Panc1 (cell line): Measurements from ENCODE around the gene SIX3. TPM values are rescaled to one million over a fixed set of nuclear protein-coding genes. Genes with fewer than 3 reads are reported as not detected.

Experiments used
- ATAC-seq: fragments of 200-7000 bp; cut with Tn5 transposase; 2 replicates; pipeline ENCODE4 v1.9.1; 2020; ENCODE audit warnings: mild to moderate bottlenecking, moderate library complexity
- BruUV-seq: library from RNA; stranded (reverse); fragments of 400-500 nt; replicated peaks from 2 replicates; lab custom pipeline; 2021; lab: Mats Ljungman, UMichigan
- CTCF ChIA-PET: fragments of 300-600 bp; sonication (Branson Sonifier 250); formaldehyde crosslinking; loops from one replicate; lab custom pipeline; 2022; ENCODE audit warnings: antibody characterized with exemption; lab: Charles Lee
- POLR2A ChIA-PET: fragments of 300-600 bp; sonication (Branson Sonifier 250); formaldehyde crosslinking; loops from one replicate; lab custom pipeline; 2022; ENCODE audit warnings: antibody characterized with exemption; lab: Charles Lee
- DNase-seq: peaks from one replicate; pipeline ENCODE4 v3.0.0-alpha.2; 2010; ENCODE audit warnings: low read depth, low spot score
- H3K27ac ChIP-seq: 2 replicates; pipeline ENCODE4 v1.5.1; 2011; ENCODE audit warnings: mild to moderate bottlenecking, low read length, inconsistent platforms
- H3K27me3 ChIP-seq: fragments of 200-500 bp; sonication (Bioruptor generic); 2 replicates; pipeline ENCODE4 v1.6.0; 2014; ENCODE audit warnings: low read length, inconsistent platforms; ENCODE audit not compliant: control insufficient read depth, insufficient read depth
- H3K36me3 ChIP-seq: fragments of 200-500 bp; sonication (Bioruptor generic); 2 replicates; pipeline ENCODE4 v1.5.1; 2014; ENCODE audit warnings: inconsistent platforms, mild to moderate bottlenecking, low read length, moderate library complexity; ENCODE audit not compliant: control insufficient read depth, insufficient read depth
- H3K4me1 ChIP-seq: 2 replicates; pipeline ENCODE4 v1.5.1; 2011; ENCODE audit warnings: inconsistent platforms, mild to moderate bottlenecking, low read length, moderate library complexity; ENCODE audit not compliant: control insufficient read depth, insufficient read depth
- H3K4me3 ChIP-seq, 2 experiments: 2 replicates each; pipeline ENCODE4 v1.5.1; 2011 to 2012; ENCODE audit warnings: low read depth in 2 of 2, low read length in 2 of 2, mild to moderate bottlenecking in 2 of 2, inconsistent platforms in 1 of 2, moderate library complexity in 1 of 2
- H3K9me3 ChIP-seq: fragments of 200-500 bp; sonication (Bioruptor generic); 2 replicates; pipeline ENCODE4 v1.5.1; 2014; ENCODE audit warnings: low read depth, mild to moderate bottlenecking, inconsistent platforms, low read length, moderate library complexity; ENCODE audit not compliant: control insufficient read depth, insufficient read depth
- POLR2AphosphoS5 ChIP-seq: IDR thresholded peaks from 2 replicates; pipeline ENCODE4 v1.6.1; 2012; ENCODE audit warnings: mild to moderate bottlenecking, low read depth, low read length, moderate library complexity
- TCF7L2 ChIP-seq: IDR thresholded peaks from 2 replicates; pipeline ENCODE4 v1.6.1; 2011; ENCODE audit warnings: mild to moderate bottlenecking, low read depth, low read length, inconsistent platforms
- in situ Hi-C: cut with HindIII; loops from 2 replicates; pipeline ENCODE4 v1.10.0; 2016; ENCODE audit warnings: low sequenced_read_pairs, low pct_unique_long_range_greater_than_20kb
- intact Hi-C: fragments of 100-400 bp; cut with micrococcal nuclease; formaldehyde crosslinking; loops from one replicate; pipeline ENCODE4 v1.10.0; 2022; ENCODE audit not compliant: unreplicated experiment
- total RNA-seq: library from RNA; stranded (reverse); gene quantifications from one replicate; pipeline ENCODE4 v1.2.1, GENCODE V29; 2021; ENCODE audit not compliant: unreplicated experiment
- TF ChIP-seq, protein P1 (sequence below): fragments of 450-650 bp; IDR thresholded peaks from 2 replicates; pipeline ENCODE4 v1.5.1; 2017; ENCODE audit warnings: mild to moderate bottlenecking
- TF ChIP-seq, protein P2 (sequence below), 2 experiments: IDR thresholded peaks; 2 replicates each; pipeline ENCODE4 v1.6.1; 2011 to 2012; ENCODE audit warnings: low read depth in 2 of 2, control low read depth in 1 of 2, low read length in 1 of 2, mild to moderate bottlenecking in 1 of 2, moderate library complexity in 1 of 2; ENCODE audit not compliant: insufficient read depth in 1 of 2

Gene SIX3
- total RNA-seq, 1 experiment from 2014 or later = 0.21 TPM

DNA sequence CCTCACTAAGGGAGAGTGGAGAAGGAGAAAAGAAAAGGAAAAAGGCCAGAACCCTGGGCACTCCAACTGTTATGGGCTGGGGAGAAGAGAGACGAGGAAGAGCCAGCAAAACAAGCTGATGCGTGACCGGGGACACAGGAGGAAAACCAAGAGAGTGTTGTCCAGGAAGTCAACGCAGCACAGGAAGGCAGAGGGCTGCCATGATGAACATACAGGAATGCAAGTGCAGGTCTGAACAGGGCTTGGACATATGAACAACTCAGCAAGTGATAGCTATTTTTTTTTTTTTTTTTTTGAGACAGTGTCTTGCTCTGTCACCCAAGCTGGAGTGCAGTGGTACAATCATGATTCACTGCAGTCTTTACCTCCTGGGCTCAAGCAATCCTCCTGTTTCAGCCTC, 28.4 kb downstream of the SIX3 start:
- H3K27ac ChIP-seq = no peak overlapping the region
- CTCF ChIA-PET = interaction anchor here (0.8 to 1.4 kb wide), 2 partner anchors 12 to 490 kb away, joined by 3 to 5 read pairs; no protein-coding TSS in a partner anchor
- ATAC-seq = no peak
- TF ChIP-seq POLR2AphosphoS5 = no peak
- TF ChIP-seq, protein P1, sequence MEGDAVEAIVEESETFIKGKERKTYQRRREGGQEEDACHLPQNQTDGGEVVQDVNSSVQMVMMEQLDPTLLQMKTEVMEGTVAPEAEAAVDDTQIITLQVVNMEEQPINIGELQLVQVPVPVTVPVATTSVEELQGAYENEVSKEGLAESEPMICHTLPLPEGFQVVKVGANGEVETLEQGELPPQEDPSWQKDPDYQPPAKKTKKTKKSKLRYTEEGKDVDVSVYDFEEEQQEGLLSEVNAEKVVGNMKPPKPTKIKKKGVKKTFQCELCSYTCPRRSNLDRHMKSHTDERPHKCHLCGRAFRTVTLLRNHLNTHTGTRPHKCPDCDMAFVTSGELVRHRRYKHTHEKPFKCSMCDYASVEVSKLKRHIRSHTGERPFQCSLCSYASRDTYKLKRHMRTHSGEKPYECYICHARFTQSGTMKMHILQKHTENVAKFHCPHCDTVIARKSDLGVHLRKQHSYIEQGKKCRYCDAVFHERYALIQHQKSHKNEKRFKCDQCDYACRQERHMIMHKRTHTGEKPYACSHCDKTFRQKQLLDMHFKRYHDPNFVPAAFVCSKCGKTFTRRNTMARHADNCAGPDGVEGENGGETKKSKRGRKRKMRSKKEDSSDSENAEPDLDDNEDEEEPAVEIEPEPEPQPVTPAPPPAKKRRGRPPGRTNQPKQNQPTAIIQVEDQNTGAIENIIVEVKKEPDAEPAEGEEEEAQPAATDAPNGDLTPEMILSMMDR = no peak
- H3K9me3 ChIP-seq = no peaks in the 10 kb centered on the region
- POLR2A ChIA-PET = no interaction called here
- intact Hi-C loops (no loop called here), in situ Hi-C loops (no loop called here)
- peaks cover 5% of the 10 kb centered on the region; the same call in 1 of the 2 replicates for H3K4me1 ChIP-seq
- peaks cover 2% of the 10 kb centered on the region; the same call in 1 of the 2 replicates for H3K27me3 ChIP-seq
- DNase-seq = no peak
- no peaks in the 10 kb centered on the region for H3K36me3 ChIP-seq
- no TSS peak for BruUV-seq
- H3K4me3 ChIP-seq = no peak overlapping the region

DNA sequence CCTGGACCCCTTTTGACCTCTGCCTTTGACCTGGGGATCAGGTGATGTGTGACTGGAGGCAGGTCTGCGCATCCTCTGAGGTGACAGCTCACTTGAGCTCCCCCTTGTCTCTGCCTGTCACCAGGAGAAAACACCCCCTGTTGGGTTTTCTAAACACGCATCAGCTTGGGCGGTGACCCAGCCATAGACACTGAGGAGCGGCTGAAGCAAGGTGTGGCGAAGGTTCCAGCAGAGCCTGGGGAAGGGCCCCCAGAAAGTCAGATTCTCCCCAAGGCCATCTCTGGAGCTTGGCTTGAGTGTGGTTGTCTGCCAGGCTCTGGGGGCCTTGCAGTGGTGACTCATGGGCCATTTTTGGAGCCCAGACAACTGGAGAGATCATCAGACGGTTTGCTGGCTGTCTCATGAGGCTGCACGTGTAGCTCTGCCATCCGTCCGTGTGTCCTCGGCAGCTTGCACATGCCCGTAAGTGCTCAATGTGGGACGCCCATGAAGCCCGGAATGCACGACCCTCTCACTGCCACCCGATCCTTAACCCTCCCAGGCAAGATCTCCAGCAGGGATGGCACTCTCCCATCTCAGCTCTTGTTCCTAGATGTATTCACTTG, 29.4 kb downstream of the SIX3 start:
- H3K4me1 ChIP-seq = peaks cover 5% of the 10 kb centered on the region; the same call in 1 of the 2 replicates
- CTCF ChIA-PET = interaction anchor here (1.1 to 1.4 kb wide), 2 partner anchors 11 to 15 kb away, joined by 4 to 5 read pairs; no protein-coding TSS in a partner anchor
- TF ChIP-seq POLR2AphosphoS5 = no peak
- TF ChIP-seq TCF7L2 = no peak
- TF ChIP-seq, protein P2, sequence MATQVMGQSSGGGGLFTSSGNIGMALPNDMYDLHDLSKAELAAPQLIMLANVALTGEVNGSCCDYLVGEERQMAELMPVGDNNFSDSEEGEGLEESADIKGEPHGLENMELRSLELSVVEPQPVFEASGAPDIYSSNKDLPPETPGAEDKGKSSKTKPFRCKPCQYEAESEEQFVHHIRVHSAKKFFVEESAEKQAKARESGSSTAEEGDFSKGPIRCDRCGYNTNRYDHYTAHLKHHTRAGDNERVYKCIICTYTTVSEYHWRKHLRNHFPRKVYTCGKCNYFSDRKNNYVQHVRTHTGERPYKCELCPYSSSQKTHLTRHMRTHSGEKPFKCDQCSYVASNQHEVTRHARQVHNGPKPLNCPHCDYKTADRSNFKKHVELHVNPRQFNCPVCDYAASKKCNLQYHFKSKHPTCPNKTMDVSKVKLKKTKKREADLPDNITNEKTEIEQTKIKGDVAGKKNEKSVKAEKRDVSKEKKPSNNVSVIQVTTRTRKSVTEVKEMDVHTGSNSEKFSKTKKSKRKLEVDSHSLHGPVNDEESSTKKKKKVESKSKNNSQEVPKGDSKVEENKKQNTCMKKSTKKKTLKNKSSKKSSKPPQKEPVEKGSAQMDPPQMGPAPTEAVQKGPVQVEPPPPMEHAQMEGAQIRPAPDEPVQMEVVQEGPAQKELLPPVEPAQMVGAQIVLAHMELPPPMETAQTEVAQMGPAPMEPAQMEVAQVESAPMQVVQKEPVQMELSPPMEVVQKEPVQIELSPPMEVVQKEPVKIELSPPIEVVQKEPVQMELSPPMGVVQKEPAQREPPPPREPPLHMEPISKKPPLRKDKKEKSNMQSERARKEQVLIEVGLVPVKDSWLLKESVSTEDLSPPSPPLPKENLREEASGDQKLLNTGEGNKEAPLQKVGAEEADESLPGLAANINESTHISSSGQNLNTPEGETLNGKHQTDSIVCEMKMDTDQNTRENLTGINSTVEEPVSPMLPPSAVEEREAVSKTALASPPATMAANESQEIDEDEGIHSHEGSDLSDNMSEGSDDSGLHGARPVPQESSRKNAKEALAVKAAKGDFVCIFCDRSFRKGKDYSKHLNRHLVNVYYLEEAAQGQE (IDR thresholded peaks at IDR 0.05; ENCODE audit: insufficient read depth in 1 of 2, low read depth in 2 of 2, low read length in 1 of 2) = no peak
- TF ChIP-seq, protein P1 = no peak
- H3K9me3 ChIP-seq = no peaks in the 10 kb centered on the region
- no peak overlapping the region for H3K4me3 ChIP-seq
- no peak overlapping the region for H3K27ac ChIP-seq
- peaks cover 2% of the 10 kb centered on the region; the same call in 1 of the 2 replicates for H3K27me3 ChIP-seq
- in situ Hi-C loops = no loop called here
- ATAC-seq (no peak), DNase-seq (no peak)
- POLR2A ChIA-PET = no interaction called here
- intact Hi-C loops = no loop called here
- H3K36me3 ChIP-seq = no peaks in the 10 kb centered on the region
- no TSS peak for BruUV-seq
